SK-N-SH (cell line): Measurements from ENCODE around the gene ERCC5. TPM values are rescaled to one million over a fixed set of nuclear protein-coding genes. Genes with fewer than 3 reads are reported as not detected.

Experiments
- CTCF ChIA-PET: fragments of 300-600, 350-600 bp; formaldehyde crosslinking; extraction: SDS; loops from one replicate; lab custom pipeline; 2021; lab: Yijun Ruan, JAX
- POLR2A ChIA-PET: fragments of 350-600 bp; sonication (Branson Sonifier 250); formaldehyde crosslinking; extraction: SDS; loops from one replicate; lab custom pipeline; 2020; ENCODE audit warnings: antibody characterized with exemption, inconsistent platforms; lab: Yijun Ruan, JAX
- DNase-seq: peaks from one replicate; pipeline ENCODE4 v3.0.0; 2012
- H2AFZ ChIP-seq: fragments of 200-600 bp; sonication (generic); 2 replicates; pipeline ENCODE4 v1.8.1; 2016; ENCODE audit warnings: antibody characterized with exemption, mild to moderate bottlenecking, low read depth
- H3F3A ChIP-seq: fragments of 200-600 bp; sonication (generic); replicated peaks from 2 replicates; pipeline ENCODE3; 2016; ENCODE audit warnings: antibody characterized with exemption, mild to moderate bottlenecking; ENCODE audit not compliant: insufficient read depth
- H3K27ac ChIP-seq, 2 experiments: fragments of 200-500 bp in 1 of 2; fragments of 200-600 bp in 1 of 2; sonication (Bioruptor generic) in 1 of 2; sonication (generic), shearing (Covaris generic) in 1 of 2; 2 replicates each; pipeline versions ENCODE4 v1.5.1 to v1.6.1; 2014 to 2016; ENCODE audit warnings: low read depth in 2 of 2, inconsistent platforms in 1 of 2, low read length in 1 of 2, mild to moderate bottlenecking in 1 of 2, mixed read lengths in 1 of 2
- H3K27me3 ChIP-seq: fragments of 200-600 bp; sonication (generic), shearing (Covaris generic); 2 replicates; pipeline ENCODE4 v1.6.1; 2016; ENCODE audit warnings: mixed run types; ENCODE audit not compliant: insufficient read depth
- H3K36me3 ChIP-seq, 2 experiments: fragments of 200-500 bp in 1 of 2; fragments of 200-600 bp in 1 of 2; sonication (Bioruptor generic) in 1 of 2; sonication (generic) in 1 of 2; replicated peaks in 1 of 2; 2 replicates each; pipeline versions ENCODE3 to v1.5.1; 2014 to 2016; ENCODE audit warnings: low read length in 1 of 2, mild to moderate bottlenecking in 1 of 2; ENCODE audit not compliant: insufficient read depth in 2 of 2, control insufficient read depth in 1 of 2
- H3K4me1 ChIP-seq, 2 experiments: fragments of 200-500 bp in 1 of 2; fragments of 200-600 bp in 1 of 2; sonication (Bioruptor generic) in 1 of 2; sonication (generic), shearing (Covaris generic) in 1 of 2; 2 replicates each; pipeline versions ENCODE4 v1.5.1 to v1.6.1; 2014 to 2016; ENCODE audit warnings: low read depth in 1 of 2, low read length in 1 of 2, mixed run types in 1 of 2; ENCODE audit not compliant: insufficient read depth in 2 of 2, control insufficient read depth in 1 of 2
- H3K4me2 ChIP-seq: fragments of 200-600 bp; sonication (generic), shearing (Covaris generic); 2 replicates; pipeline ENCODE4 v1.6.1; 2017; ENCODE audit warnings: mixed run types
- H3K4me3 ChIP-seq, 2 experiments: fragments of 200-500 bp in 1 of 2; fragments of 200-600 bp in 1 of 2; sonication (Bioruptor generic) in 1 of 2; sonication (generic), shearing (Covaris generic) in 1 of 2; 2 replicates each; pipeline versions ENCODE4 v1.5.1 to v1.8.1; 2014 to 2016; ENCODE audit warnings: low read depth in 2 of 2, inconsistent platforms in 1 of 2, low read length in 1 of 2, mild to moderate bottlenecking in 1 of 2, mixed read lengths in 1 of 2, moderate library complexity in 1 of 2
- H3K79me2 ChIP-seq: fragments of 200-600 bp; sonication (generic); 2 replicates; pipeline ENCODE4 v1.8.1; 2017; ENCODE audit warnings: mild to moderate bottlenecking; ENCODE audit not compliant: insufficient read depth
- H3K9ac ChIP-seq: fragments of 200-600 bp; sonication (generic); 2 replicates; pipeline ENCODE4 v1.6.1; 2017; ENCODE audit warnings: mixed run types
- H3K9me2 ChIP-seq: fragments of 200-600 bp; sonication (generic); 2 replicates; pipeline ENCODE4 v1.6.1; 2017; ENCODE audit warnings: mixed run types
- H3K9me3 ChIP-seq: fragments of 200-600 bp; sonication (generic); 2 replicates; pipeline ENCODE4 v1.6.1; 2017; ENCODE audit warnings: mixed run types, mild to moderate bottlenecking, moderate library complexity
- H4K20me1 ChIP-seq: fragments of 200-600 bp; sonication (generic); 2 replicates; pipeline ENCODE4 v1.6.1; 2017; ENCODE audit warnings: mild to moderate bottlenecking, mixed run types; ENCODE audit not compliant: insufficient read depth
- CHD2 ChIP-seq: fragments of 150-350 bp; IDR thresholded peaks from 2 replicates; pipeline ENCODE4 v1.6.1; 2018; ENCODE audit warnings: low read length; ENCODE audit not compliant: partially characterized antibody
- CTCF ChIP-seq: fragments of 200-600 bp; sonication (generic); IDR thresholded peaks from 2 replicates; pipeline ENCODE4 v1.6.1; 2017; ENCODE audit warnings: antibody characterized with exemption, mild to moderate bottlenecking, moderate library complexity
- ELF1 ChIP-seq: IDR thresholded peaks from 2 replicates; pipeline ENCODE4 v1.4.0; 2012
- EZH2phosphoT487 ChIP-seq: fragments of 200-600 bp; sonication (generic); IDR thresholded peaks from 2 replicates; pipeline ENCODE4 v1.6.1; 2017; ENCODE audit warnings: low read depth, mixed run types, mild to moderate bottlenecking, antibody characterized with exemption, moderate library complexity, borderline replicate concordance
- FOXM1 ChIP-seq: IDR thresholded peaks from 2 replicates; pipeline ENCODE4 v1.4.0; 2012; ENCODE audit warnings: low read depth, mild to moderate bottlenecking
- IRF3 ChIP-seq: fragments of 150-350 bp; IDR thresholded peaks from 2 replicates; pipeline ENCODE4 v1.6.1; 2016; ENCODE audit warnings: mild to moderate bottlenecking, low read depth, low read length
- JUND ChIP-seq: IDR thresholded peaks from 2 replicates; pipeline ENCODE4 v1.4.0; 2012
- MAX ChIP-seq: IDR thresholded peaks from 2 replicates; pipeline ENCODE4 v1.4.0; 2012; ENCODE audit warnings: low read depth
- MEF2A ChIP-seq: IDR thresholded peaks from 2 replicates; pipeline ENCODE4 v1.4.0; 2012; ENCODE audit warnings: low read depth, borderline replicate concordance
- NRF1 ChIP-seq: IDR thresholded peaks from 2 replicates; pipeline ENCODE4 v1.6.1; 2012; ENCODE audit warnings: low read depth, mild to moderate bottlenecking, low read length
- PBX3 ChIP-seq: IDR thresholded peaks from 2 replicates; pipeline ENCODE4; 2012
- POLR2AphosphoS5 ChIP-seq: IDR thresholded peaks from 2 replicates; pipeline ENCODE4 v1.6.1; 2012; ENCODE audit warnings: low read depth, low read length
- REST ChIP-seq: IDR thresholded peaks from 2 replicates; pipeline ENCODE4 v1.6.1; 2012; ENCODE audit warnings: mild to moderate bottlenecking, low read depth, low read length, moderate library complexity
- RFX5 ChIP-seq: IDR thresholded peaks from 2 replicates; pipeline ENCODE4 v1.6.1; 2012; ENCODE audit warnings: mild to moderate bottlenecking, improper control_type of control experiment, low read length
- RXRA ChIP-seq: IDR thresholded peaks from 2 replicates; pipeline ENCODE4 v1.4.0; 2012; ENCODE audit warnings: low read depth, mild to moderate bottlenecking, borderline replicate concordance
- SIN3A ChIP-seq: IDR thresholded peaks from 2 replicates; pipeline ENCODE4 v1.6.1; 2012; ENCODE audit warnings: low read depth, mild to moderate bottlenecking, low read length, moderate library complexity, borderline replicate concordance
- SMC3 ChIP-seq: IDR thresholded peaks from 2 replicates; pipeline ENCODE4 v1.6.1; 2012; ENCODE audit warnings: low read depth, low read length, improper control_type of control experiment
- USF1 ChIP-seq: IDR thresholded peaks from 2 replicates; pipeline ENCODE4 v1.4.0; 2012; ENCODE audit warnings: low read depth, borderline replicate concordance
- WGBS: methylation state at CpG from one replicate; pipeline ENCODE4 v1.1.6; 2017; ENCODE audit warnings: low lambda C conversion rate; 5-methylcytosine and 5-hydroxymethylcytosine counted together
- polyA plus RNA-seq, 3 experiments: library from polyadenylated mRNA; depleted of rRNA; stranded (reverse); fragments of >200 nt; gene quantifications; 2 replicates each; pipeline ENCODE4 v1.2.3, GENCODE V29; 2012

The ERCC5 gene
- polyA plus RNA-seq, 1 of the 3 experiments (the other 2 are of a cell fraction), result 14.1 TPM

GRCh38 chr13:102903659-102904407 lies 58.0 kb downstream of the ERCC5 start (continued):
- TF ChIP-seq NRF1 (no peak), SMC3 (peak; percentile 37), IRF3 (no peak)

GRCh38 chr13:102904408-102904862 lies 58.6 kb downstream of the ERCC5 start:
- no peaks in the 10 kb centered on the region for H3K27me3 ChIP-seq
- no peak overlapping the region for H3K4me3 ChIP-seq
- TF ChIP-seq POLR2AphosphoS5, result no peak
- TF ChIP-seq SIN3A, result no peak
- no peak for TF ChIP-seq CTCF
- TF ChIP-seq RFX5, result no peak
- no peak for TF ChIP-seq MEF2A
- no peak for TF ChIP-seq RXRA
- no peak for TF ChIP-seq IRF3
- TF ChIP-seq FOXM1, result no peak
- TF ChIP-seq ELF1, result no peak
- no peak for TF ChIP-seq EZH2phosphoT487
- TF ChIP-seq JUND, result no peak
- no peak for TF ChIP-seq REST
- TF ChIP-seq CHD2, result no peak
- no peak for TF ChIP-seq MAX
- TF ChIP-seq PBX3, result no peak
- TF ChIP-seq SMC3, result no peak
- no peak for TF ChIP-seq NRF1
- TF ChIP-seq USF1, result no peak
- 65% methylated on average over 5 of the region's 5 CpGs for WGBS
- H3K4me2 ChIP-seq, result no peak overlapping the region
- no peaks in the 10 kb centered on the region for H3F3A ChIP-seq
- DNase-seq, result no peak
- H2AFZ ChIP-seq, result no peak overlapping the region
- no peak overlapping the region for H3K9ac ChIP-seq
- H3K9me3 ChIP-seq, result peaks cover 3% of the 10 kb centered on the region; the same call in 1 of the 2 replicates
- H3K79me2 ChIP-seq, result no peaks in the 10 kb centered on the region
- H4K20me1 ChIP-seq, result no peaks in the 10 kb centered on the region
- peaks cover 0 to 2% of the 10 kb centered on the region in 2 experiments; a peak in 2 of 4 replicates for H3K4me1 ChIP-seq
- no peak overlapping the region for H3K27ac ChIP-seq
- ChIA-PET CTCF (interaction anchor here (1.0 to 2.4 kb wide), 3 partner anchors 9 to 34 kb away, joined by 3 to 8 read pairs (median 6); no protein-coding TSS in a partner anchor), POLR2A (no interaction called here)
- no peaks in the 10 kb centered on the region for H3K9me2 ChIP-seq
- no peaks in the 10 kb centered on the region for H3K36me3 ChIP-seq
